A549 (cell line): ENCODE measurements around the gene CHCT1.

Experiments
- CTCF ChIP-seq: fragments of >200 bp; sonication (Bioruptor Twin); formaldehyde crosslinking; IDR thresholded peaks from 3 replicates; pipeline ENCODE4 v1.5.1; 2016
- JUN ChIP-seq, 2 experiments: fragments of >200 bp; sonication (Bioruptor Twin); formaldehyde crosslinking; IDR thresholded peaks; 2 replicates in 1 of 2; 3 replicates in 1 of 2; pipeline ENCODE4 v1.6.1; 2016 to 2017
- MAX ChIP-seq: IDR thresholded peaks from 2 replicates; pipeline ENCODE4 v1.6.1; 2012
- MAZ ChIP-seq: fragments of 150-350 bp; IDR thresholded peaks from 2 replicates; pipeline ENCODE4 v1.6.1; 2014; ENCODE audit warnings: antibody characterized with exemption, low read depth, low read length, borderline replicate concordance
- POLR2A ChIP-seq: IDR thresholded peaks from 2 replicates; pipeline ENCODE4 v1.6.1; 2012; ENCODE audit warnings: mild to moderate bottlenecking, low read length
- RAD21 ChIP-seq, 2 experiments: fragments of >200 bp in 1 of 2; sonication (Bioruptor Twin) in 1 of 2; formaldehyde crosslinking in 1 of 2; IDR thresholded peaks in 1 of 2; conservative IDR thresholded peaks in 1 of 2; 2 replicates in 1 of 2; 3 replicates in 1 of 2; pipeline ENCODE4 v1.6.1; 2012 to 2018; ENCODE audit warnings: inconsistent platforms in 1 of 2
- RCOR1 ChIP-seq: fragments of 150-350 bp; IDR thresholded peaks from 2 replicates; pipeline ENCODE4 v1.6.1; 2014; ENCODE audit warnings: antibody characterized with exemption, low read length, low read depth

GRCh38 chr17:60401819-60402218 is 20.5 kb upstream of the CHCT1 start:
- TF ChIP-seq RAD21 (conservative IDR thresholded peaks at IDR 0.05 in 1 of 2, IDR thresholded peaks at IDR 0.05 in 1 of 2), result no peak
- TF ChIP-seq MAX, result no peak
- no peak for TF ChIP-seq CTCF
- TF ChIP-seq JUN (IDR thresholded peaks at IDR 0.05), result no peak
- no peak for TF ChIP-seq POLR2A
- TF ChIP-seq MAZ, result no peak
- TF ChIP-seq RCOR1, result no peak
